Endothelial cell of umbilical vein (primary cell): ENCODE measurements around the gene SPRED3. TPM values are rescaled to one million over a fixed set of nuclear protein-coding genes. Genes with fewer than 3 reads are reported as not detected.

ENCODE experiments used
- BruUV-seq: library from RNA; stranded (reverse); fragments of 400-500 nt; replicated peaks from 2 replicates; lab custom pipeline; 2021; lab: Mats Ljungman, UMichigan
- CTCF ChIA-PET: fragments of 300-600, 350-600 bp; sonication (Branson Sonifier 250); formaldehyde crosslinking; loops from one replicate; lab custom pipeline; 2021; ENCODE audit warnings: antibody characterized with exemption, inconsistent platforms; lab: Charles Lee
- POLR2A ChIA-PET: fragments of 300-600, 350-600 bp; sonication (Branson Sonifier 250); formaldehyde crosslinking; loops from one replicate; lab custom pipeline; 2021; ENCODE audit warnings: antibody characterized with exemption, inconsistent platforms; lab: Charles Lee
- DNase-seq: peaks from one replicate; pipeline ENCODE4 v3.0.0-alpha.2; 2011; ENCODE audit warnings: low read depth, low spot score
- FAIRE-seq: peaks from 2 replicates; lab custom pipeline; 2011; peaks lifted over from hg19 to GRCh38; lab: Jason Lieb, UNC
- H2AFZ ChIP-seq: 2 replicates; pipeline ENCODE4 v1.6.0; 2012; ENCODE audit warnings: low read depth, low read length, control low read depth, inconsistent platforms
- H3K27ac ChIP-seq: 2 replicates; pipeline ENCODE4 v1.5.1; 2011; ENCODE audit warnings: low read depth, mild to moderate bottlenecking, control low read depth, low read length, moderate library complexity; ENCODE audit not compliant: insufficient read depth
- H3K27me3 ChIP-seq, 2 experiments: 2 replicates each; pipeline versions ENCODE4 v1.6.0 to v1.6.1; 2011; ENCODE audit warnings: low read length in 2 of 2, mixed read lengths in 1 of 2; ENCODE audit not compliant: control insufficient read depth in 2 of 2, insufficient read depth in 2 of 2
- H3K36me3 ChIP-seq, 2 experiments: 2 replicates in 1 of 2; 3 replicates in 1 of 2; pipeline ENCODE4 v1.5.1; 2011; ENCODE audit warnings: low read length in 2 of 2, mild to moderate bottlenecking in 1 of 2, moderate library complexity in 1 of 2; ENCODE audit not compliant: control insufficient read depth in 2 of 2, insufficient read depth in 2 of 2; ENCODE audit errors: extremely low read depth in 1 of 2
- H3K4me1 ChIP-seq: 3 replicates; pipeline ENCODE4 v1.5.1; 2011; ENCODE audit warnings: mild to moderate bottlenecking, low read length; ENCODE audit not compliant: control insufficient read depth, insufficient read depth; ENCODE audit errors: extremely low read depth
- H3K4me2 ChIP-seq: 2 replicates; pipeline ENCODE4 v1.6.1; 2011; ENCODE audit warnings: low read length, control low read depth, mixed read lengths; ENCODE audit not compliant: insufficient read depth
- H3K4me3 ChIP-seq, 3 experiments: fragments of 200-600 bp in 1 of 3; sonication (generic), shearing (Covaris generic) in 1 of 3; replicated peaks in 1 of 3; 2 replicates each; pipeline ENCODE4 v1.5.1; 2011 to 2016; ENCODE audit warnings: control low read depth in 3 of 3, low read length in 3 of 3, mild to moderate bottlenecking in 2 of 3, inconsistent platforms in 1 of 3, low read depth in 1 of 3, moderate library complexity in 1 of 3; ENCODE audit not compliant: insufficient read depth in 1 of 3
- H3K79me2 ChIP-seq: 2 replicates; pipeline ENCODE4 v1.6.0; 2012; ENCODE audit warnings: low read length, inconsistent platforms; ENCODE audit not compliant: control insufficient read depth, insufficient read depth
- H3K9ac ChIP-seq: replicated peaks from 2 replicates; pipeline ENCODE3; 2011; ENCODE audit warnings: low read length, control low read depth; ENCODE audit not compliant: insufficient read depth; ENCODE audit errors: extremely low read depth
- H3K9me1 ChIP-seq: replicated peaks from 3 replicates; pipeline ENCODE4 v1.6.0; 2011; ENCODE audit warnings: mild to moderate bottlenecking, low read length; ENCODE audit not compliant: control insufficient read depth, insufficient read depth; ENCODE audit errors: extremely low read depth
- H3K9me3 ChIP-seq: replicated peaks from 2 replicates; pipeline ENCODE4 v1.5.1; 2012; ENCODE audit warnings: low read length, inconsistent platforms; ENCODE audit not compliant: control insufficient read depth, insufficient read depth
- H4K20me1 ChIP-seq: replicated peaks from 2 replicates; pipeline ENCODE3; 2011; ENCODE audit warnings: mild to moderate bottlenecking, low read length; ENCODE audit not compliant: control insufficient read depth, insufficient read depth; ENCODE audit errors: extremely low read depth
- CTCF ChIP-seq, 2 donors: IDR thresholded peaks; 1 replicate in 1 of 2; 2 replicates in 1 of 2; pipeline ENCODE4 v1.5.1; 2011; ENCODE audit warnings: low read length in 2 of 2, mild to moderate bottlenecking in 2 of 2, moderate library complexity in 2 of 2, control low read depth in 1 of 2, inconsistent platforms in 1 of 2, low read depth in 1 of 2; ENCODE audit not compliant: insufficient read depth in 1 of 2; ENCODE audit errors: extremely low read depth in 1 of 2
- EZH2 ChIP-seq: IDR thresholded peaks from 2 replicates; pipeline ENCODE4 v1.6.1; 2012; ENCODE audit warnings: borderline replicate concordance, low read depth, mild to moderate bottlenecking, moderate library complexity, low read length, inconsistent platforms; ENCODE audit not compliant: severe bottlenecking
- FOS ChIP-seq: IDR thresholded peaks from 2 replicates; pipeline ENCODE4 v1.6.1; 2011; ENCODE audit warnings: mild to moderate bottlenecking, low read length, moderate library complexity, borderline replicate concordance; ENCODE audit not compliant: insufficient read depth
- GATA2 ChIP-seq: IDR thresholded peaks from 2 replicates; pipeline ENCODE4 v1.7.0; 2011; ENCODE audit warnings: low read depth, mild to moderate bottlenecking, moderate library complexity, mixed read lengths, low read length; ENCODE audit not compliant: insufficient read length, insufficient read depth
- JUN ChIP-seq: IDR thresholded peaks from 2 replicates; pipeline ENCODE4 v1.6.1; 2011; ENCODE audit warnings: borderline replicate concordance, low read depth; ENCODE audit not compliant: insufficient read length, insufficient read depth
- MAX ChIP-seq: IDR thresholded peaks from 2 replicates; pipeline ENCODE4 v1.6.1; 2011; ENCODE audit not compliant: insufficient read depth, insufficient read length
- MYC ChIP-seq: IDR thresholded peaks from one replicate; pipeline ENCODE4 v1.6.1; 2011; ENCODE audit warnings: mild to moderate bottlenecking, low read depth, low read length
- POLR2A ChIP-seq: IDR thresholded peaks from 2 replicates; pipeline ENCODE4 v1.6.1; 2012; ENCODE audit warnings: low read depth, mild to moderate bottlenecking, control low read depth, low read length
- dilution Hi-C: fragments of 300-500 bp; cut with MboI; formaldehyde crosslinking; loops from one replicate; pipeline ENCODE4 v1.15.0; 2019; ENCODE audit warnings: low sequenced_read_pairs; ENCODE audit not compliant: extremely low pct_ligation_motif_present
- intact Hi-C: fragments of 100-400 bp; cut with micrococcal nuclease; formaldehyde crosslinking; loops from one replicate; pipeline ENCODE4 v1.10.0; 2022
- polyA plus RNA-seq, 4 experiments: library from polyadenylated mRNA; depleted of rRNA in 3 of 4; stranded (reverse) in 3 of 4; unstranded in 1 of 4; fragments of >200 nt; gene quantifications; 2 replicates each; pipeline versions ENCODE4 v1.2.1 to v1.2.3, GENCODE V29; 2011 to 2012; ENCODE audit warnings: missing spikeins in 1 of 4
- total RNA-seq: library from RNA; stranded (reverse); gene quantifications from 2 replicates; pipeline ENCODE4 v1.2.3, GENCODE V29; 2021

The SPRED3 gene
- total and polyA plus RNA-seq, 2 donors (not counting 3 experiments of a cell fraction or from before 2014, with no cell fraction given): 5.7 to 15.7 TPM

- ChIA-PET POLR2A (no interaction called here), CTCF (interaction anchor here (0.6 to 0.9 kb wide), 2 partner anchors 10 to 199 kb away, joined by 3 to 4 read pairs; partner anchors contain the start of gene FAM98C)
- Histone ChIP-seq H3K4me1 (no peaks in the 10 kb centered on the region), H3K9me1 (no peaks in the 10 kb centered on the region), H3K4me3 (no peak overlapping the region), H3K36me3 (no peaks in the 10 kb centered on the region), H3K9ac (no peak overlapping the region), H3K4me2 (no peak overlapping the region), H3K27ac (no peak overlapping the region), H4K20me1 (no peaks in the 10 kb centered on the region), H3K27me3 (no peaks in the 10 kb centered on the region), H3K9me3 (no peaks in the 10 kb centered on the region), H2AFZ (no peak overlapping the region), H3K79me2 (no peaks in the 10 kb centered on the region)
- no TSS peak for BruUV-seq
- DNase-seq (no peak), FAIRE-seq (no peak)
- intact Hi-C loops (no loop called here), dilution Hi-C loops (no loop called here)
- no peak for TF ChIP-seq MYC
- no peak for TF ChIP-seq EZH2
- TF ChIP-seq FOS: no peak
- no peak for TF ChIP-seq CTCF (IDR thresholded peaks at IDR 0.05; ENCODE audit: extremely low read depth in 1 of 2, insufficient read depth in 1 of 2, low read depth in 1 of 2, low read length in 2 of 2)
- TF ChIP-seq POLR2A: no peak
- TF ChIP-seq MAX: no peak
- TF ChIP-seq JUN: no peak
- TF ChIP-seq GATA2: no peak
These were observed 24.9 kb downstream of the SPRED3 start for GRCh38 chr19:38413416-38413815.
